Measurements from ENCODE around the gene ATAT1. TPM values are rescaled to one million over a fixed set of nuclear protein-coding genes. Genes with fewer than 3 reads are reported as not detected.

The ATAT1 gene
- total and polyA plus RNA-seq, 2 of the 13 experiments (the other 11 are each of a cell fraction or from before 2014, with no cell fraction given): 9.2 to 23.6 TPM

GRCh38 chr6:30614044-30614842 is 12.4 kb upstream of the ATAT1 start (continued):
- TF ChIP-seq GLMP (CRISPR knock-in tag; IDR thresholded peaks at IDR 0.05; ENCODE audit: borderline replicate concordance): no peak
- TF ChIP-seq ZNF660 (CRISPR knock-in tag; IDR thresholded peaks at IDR 0.05; ENCODE audit: borderline replicate concordance, low read depth): no peak
- no peak for TF ChIP-seq MED8 (CRISPR knock-in tag; IDR thresholded peaks at IDR 0.05; ENCODE audit: insufficient replicate concordance)
- TF ChIP-seq THAP9 (CRISPR knock-in tag; IDR thresholded peaks at IDR 0.05; ENCODE audit: borderline replicate concordance): no peak
- peak; percentile 32; the same call in 1 of the 2 replicates for TF ChIP-seq BORCS8-MEF2B (CRISPR knock-in tag; IDR thresholded peaks at IDR 0.05)
- TF ChIP-seq ZNF20 (CRISPR knock-in tag; IDR thresholded peaks at IDR 0.05): no peak
- peak; percentile 54 for TF ChIP-seq ZNF614 (CRISPR knock-in tag; IDR thresholded peaks at IDR 0.05; ENCODE audit: borderline replicate concordance)
- 0 out of 2 replicates have a peak, but pooled peaks have one; percentile 91 for TF ChIP-seq TSC22D2 (CRISPR knock-in tag; IDR thresholded peaks at IDR 0.05; ENCODE audit: borderline replicate concordance)
- no peak for TF ChIP-seq ZNF275 (CRISPR knock-in tag; IDR thresholded peaks at IDR 0.05; ENCODE audit: borderline replicate concordance)
- TF ChIP-seq RFX5 (IDR thresholded peaks at IDR 0.05; ENCODE audit: low read depth, low read length): no peak
- TF ChIP-seq GMEB1 (CRISPR knock-in tag; IDR thresholded peaks at IDR 0.05; ENCODE audit: borderline replicate concordance): no peak
- peak; percentile 99 for TF ChIP-seq SSRP1 (CRISPR knock-in tag; IDR thresholded peaks at IDR 0.05)
- no peak for TF ChIP-seq MLX (CRISPR knock-in tag; IDR thresholded peaks at IDR 0.05)
- no peak for TF ChIP-seq WIZ (CRISPR knock-in tag; IDR thresholded peaks at IDR 0.05)
- TF ChIP-seq ADNP (CRISPR knock-in tag; IDR thresholded peaks at IDR 0.05): no peak
